HG03460 (cell line): Measurements from ENCODE around the gene OLFML1.

Source experiments
- ATAC-seq: cut with Tn5 transposase; IDR thresholded peaks from one replicate; pipeline ENCODE4 v1.9.1; 2021; ENCODE audit not compliant: unreplicated experiment

Gene OLFML1

GRCh38 chr11:7555052-7555699 is 69.9 kb downstream of the OLFML1 start:
- no peak for ATAC-seq

- no peak for ATAC-seq
These were observed 72.7 kb downstream of the OLFML1 start for GRCh38 chr11:7558046-7558445.

- peak; percentile 50 for ATAC-seq
These were observed 74.3 kb downstream of the OLFML1 start for GRCh38 chr11:7559398-7560283.
